Osteocyte (in vitro differentiated cells): ENCODE measurements around the gene PGC. TPM values are rescaled to one million over a fixed set of nuclear protein-coding genes. Genes with fewer than 3 reads are reported as not detected.

Experiments used
- DNase-seq: peaks from one replicate; pipeline ENCODE4 v3.0.0; 2021; ENCODE audit warnings: mixed read lengths; ENCODE audit not compliant: unreplicated experiment; ENCODE audit errors: extremely low spot score
- H3K27ac Mint-ChIP-seq: one replicate; pipeline ENCODE4 v1.8.0; 2021; ENCODE audit warnings: mild to moderate bottlenecking, mixed read lengths; ENCODE audit not compliant: unreplicated experiment
- H3K27me3 Mint-ChIP-seq: one replicate; pipeline ENCODE4 v1.8.0; 2021; ENCODE audit warnings: mixed read lengths; ENCODE audit not compliant: unreplicated experiment
- H3K36me3 Mint-ChIP-seq: one replicate; pipeline ENCODE4 v1.8.0; 2021; ENCODE audit warnings: mixed read lengths; ENCODE audit not compliant: unreplicated experiment
- H3K4me1 Mint-ChIP-seq: one replicate; pipeline ENCODE4 v1.8.0; 2021; ENCODE audit warnings: mixed read lengths; ENCODE audit not compliant: unreplicated experiment
- H3K4me3 Mint-ChIP-seq: one replicate; pipeline ENCODE4 v1.8.0; 2021; ENCODE audit warnings: mild to moderate bottlenecking, moderate library complexity, mixed read lengths; ENCODE audit not compliant: unreplicated experiment
- H3K9me3 Mint-ChIP-seq: one replicate; pipeline ENCODE4 v1.8.0; 2021; ENCODE audit warnings: mixed read lengths; ENCODE audit not compliant: unreplicated experiment
- total RNA-seq: library from RNA; stranded (reverse); gene quantifications from 2 replicates; pipeline ENCODE4 v1.2.1, GENCODE V29; 2021
- TF ChIP-seq, protein P1 (sequence below): fragments of 200-600 bp; sonication (generic); IDR thresholded peaks from 2 replicates; pipeline ENCODE4 v1.5.0; 2021; ENCODE audit warnings: antibody characterized with exemption, mild to moderate bottlenecking, moderate library complexity

Gene PGC
- total RNA-seq, 1 donor from 2014 or later: not detected

DNA sequence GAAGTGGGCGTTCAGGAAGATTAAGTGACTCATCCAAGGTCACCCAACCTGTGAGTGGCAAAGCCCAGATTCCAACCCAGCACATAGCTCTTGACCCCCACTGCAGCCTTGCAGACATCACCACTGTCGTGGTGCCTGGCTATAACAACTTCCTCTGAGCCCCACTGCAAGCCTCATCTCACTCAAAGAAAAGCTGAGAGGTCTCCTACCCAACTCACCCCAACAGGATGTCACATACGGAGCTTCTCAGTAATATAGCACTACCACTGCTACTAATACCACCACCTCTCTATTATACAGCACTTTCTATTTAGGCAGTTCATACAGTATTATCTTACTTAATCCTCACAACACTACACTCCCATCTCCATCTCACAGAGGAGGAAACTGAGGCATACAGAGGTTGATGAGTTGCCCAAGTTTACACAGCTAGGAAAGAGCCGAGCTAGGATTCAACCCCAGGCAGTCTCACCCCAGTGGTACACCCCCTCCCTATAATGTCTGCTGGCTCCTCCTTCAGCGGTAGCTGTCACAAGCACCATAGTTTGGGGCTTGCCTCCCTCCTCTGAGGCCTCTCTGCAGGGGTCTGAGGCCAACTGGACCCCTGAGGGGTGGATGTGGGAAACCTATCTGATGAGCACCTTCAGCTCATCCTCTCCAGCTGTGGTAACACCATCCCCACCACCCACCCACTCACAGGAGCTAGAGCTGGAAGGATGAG is 31.2 kb downstream of the PGC start:
- Mint-ChIP-seq H3K27me3 (no peaks in the 10 kb centered on the region), H3K9me3 (no peaks in the 10 kb centered on the region), H3K36me3 (no peaks in the 10 kb centered on the region), H3K27ac (no peak overlapping the region), H3K4me1 (peaks cover 37% of the 10 kb centered on the region), H3K4me3 (no peak overlapping the region)
- no peak for DNase-seq
- TF ChIP-seq, protein P1, sequence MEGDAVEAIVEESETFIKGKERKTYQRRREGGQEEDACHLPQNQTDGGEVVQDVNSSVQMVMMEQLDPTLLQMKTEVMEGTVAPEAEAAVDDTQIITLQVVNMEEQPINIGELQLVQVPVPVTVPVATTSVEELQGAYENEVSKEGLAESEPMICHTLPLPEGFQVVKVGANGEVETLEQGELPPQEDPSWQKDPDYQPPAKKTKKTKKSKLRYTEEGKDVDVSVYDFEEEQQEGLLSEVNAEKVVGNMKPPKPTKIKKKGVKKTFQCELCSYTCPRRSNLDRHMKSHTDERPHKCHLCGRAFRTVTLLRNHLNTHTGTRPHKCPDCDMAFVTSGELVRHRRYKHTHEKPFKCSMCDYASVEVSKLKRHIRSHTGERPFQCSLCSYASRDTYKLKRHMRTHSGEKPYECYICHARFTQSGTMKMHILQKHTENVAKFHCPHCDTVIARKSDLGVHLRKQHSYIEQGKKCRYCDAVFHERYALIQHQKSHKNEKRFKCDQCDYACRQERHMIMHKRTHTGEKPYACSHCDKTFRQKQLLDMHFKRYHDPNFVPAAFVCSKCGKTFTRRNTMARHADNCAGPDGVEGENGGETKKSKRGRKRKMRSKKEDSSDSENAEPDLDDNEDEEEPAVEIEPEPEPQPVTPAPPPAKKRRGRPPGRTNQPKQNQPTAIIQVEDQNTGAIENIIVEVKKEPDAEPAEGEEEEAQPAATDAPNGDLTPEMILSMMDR: no peak

DNA sequence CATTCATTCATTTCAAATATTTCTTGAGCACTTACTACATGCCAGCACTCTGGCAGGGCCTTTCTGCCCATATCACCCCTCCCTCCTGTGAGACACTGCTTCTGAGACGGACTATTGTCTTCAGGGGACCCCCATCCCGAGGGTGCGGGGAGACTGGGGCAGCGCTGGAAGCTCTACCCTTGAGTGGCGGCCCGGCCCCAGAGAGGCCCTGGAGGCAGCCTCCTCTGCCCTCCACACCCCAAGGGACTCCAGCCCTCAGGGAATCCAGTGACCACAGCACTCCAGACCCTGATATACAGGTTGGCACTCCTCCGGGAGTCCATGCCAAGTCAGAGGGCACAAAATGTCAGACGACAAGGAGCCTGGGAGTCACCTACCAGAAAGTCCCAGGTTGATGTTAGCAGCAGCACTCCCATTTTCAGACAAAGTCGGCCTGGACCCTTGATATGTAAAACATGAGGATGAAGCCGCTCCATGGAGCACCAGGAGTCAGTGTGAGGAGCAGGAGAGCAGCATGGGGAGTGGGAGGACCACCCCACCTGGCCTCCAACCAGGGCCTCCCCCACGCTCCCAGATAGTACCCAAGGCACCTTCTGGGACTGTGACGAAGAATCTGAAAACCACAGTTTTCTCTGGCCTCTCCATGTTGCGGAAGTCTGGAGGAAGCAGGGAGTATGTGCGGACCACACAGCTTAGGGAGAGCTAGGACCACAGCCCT is 32.5 kb downstream of the PGC start:
- TF ChIP-seq, protein P1: no peak
- no peak for DNase-seq
- no peaks in the 10 kb centered on the region for H3K27me3 Mint-ChIP-seq
- no peaks in the 10 kb centered on the region for H3K9me3 Mint-ChIP-seq
- no peak overlapping the region for H3K27ac Mint-ChIP-seq
- H3K4me1 Mint-ChIP-seq: peaks cover 36% of the 10 kb centered on the region
- H3K4me3 Mint-ChIP-seq: no peak overlapping the region
- peaks cover 3% of the 10 kb centered on the region for H3K36me3 Mint-ChIP-seq

DNA sequence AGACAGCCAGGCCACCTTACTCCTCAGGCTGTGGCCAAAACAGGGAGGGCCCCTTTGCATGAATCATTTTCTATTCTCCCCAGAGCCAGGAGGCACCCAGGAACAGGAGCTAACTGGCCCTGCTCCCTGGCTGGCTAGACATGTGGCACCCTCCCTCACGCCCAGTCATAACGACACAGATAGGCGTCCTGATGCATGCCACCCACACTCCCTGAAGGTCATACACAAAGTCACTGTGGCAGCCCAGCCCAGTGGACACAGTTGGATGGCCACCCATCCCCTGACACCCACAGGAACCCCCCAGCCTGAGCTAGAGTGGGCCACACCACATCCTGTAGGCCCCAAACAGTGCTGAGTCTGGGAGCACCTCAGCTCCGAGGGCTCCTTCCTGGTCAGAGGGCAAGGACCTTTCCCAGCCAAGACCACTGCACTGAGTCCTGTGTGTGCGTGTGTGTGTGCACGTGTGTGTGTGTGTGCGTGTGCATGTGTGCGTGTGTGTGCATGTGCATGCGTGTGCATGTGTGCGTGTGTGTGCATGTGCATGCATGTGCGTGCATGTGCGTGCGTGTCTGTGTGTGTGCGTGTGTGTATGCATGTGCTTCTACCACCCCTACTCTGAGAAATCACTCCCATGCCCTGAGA is 33.4 kb downstream of the PGC start:
- DNase-seq: no peak
- H3K4me3 Mint-ChIP-seq: no peak overlapping the region
- H3K9me3 Mint-ChIP-seq: no peaks in the 10 kb centered on the region
- H3K4me1 Mint-ChIP-seq: peaks cover 36% of the 10 kb centered on the region
- H3K27ac Mint-ChIP-seq: no peak overlapping the region
- H3K36me3 Mint-ChIP-seq: peaks cover 3% of the 10 kb centered on the region
- no peaks in the 10 kb centered on the region for H3K27me3 Mint-ChIP-seq
- TF ChIP-seq, protein P1: no peak

DNA sequence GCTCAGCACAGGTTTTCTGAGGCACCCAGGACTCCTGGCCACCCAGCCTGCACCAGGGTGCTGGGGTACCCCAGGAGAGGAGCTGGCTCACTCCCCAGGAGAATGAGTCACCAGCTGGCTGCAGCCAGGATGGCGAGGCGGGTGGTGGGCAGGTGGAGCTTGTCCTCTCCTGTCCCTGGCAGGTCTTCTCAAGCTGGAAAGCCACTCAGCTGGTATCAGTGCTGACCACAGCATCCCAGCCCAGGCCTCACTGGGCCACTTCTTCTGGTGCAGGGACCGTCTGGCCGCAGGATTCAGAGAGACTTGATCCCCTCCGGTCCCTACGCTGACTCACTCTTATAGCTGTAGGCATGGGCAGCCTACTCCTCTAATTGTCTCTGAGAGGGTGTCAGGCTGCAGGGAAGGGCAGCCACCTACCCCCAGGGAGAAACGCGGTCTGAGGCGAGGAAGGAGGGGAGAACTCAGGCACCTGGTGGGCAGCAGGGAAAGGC is 34.0 kb downstream of the PGC start:
- Mint-ChIP-seq H3K36me3 (peaks cover 5% of the 10 kb centered on the region), H3K27ac (no peak overlapping the region), H3K9me3 (no peaks in the 10 kb centered on the region), H3K4me1 (peaks cover 33% of the 10 kb centered on the region), H3K4me3 (no peak overlapping the region), H3K27me3 (no peaks in the 10 kb centered on the region)
- TF ChIP-seq, protein P1: no peak
- DNase-seq: no peak

DNA sequence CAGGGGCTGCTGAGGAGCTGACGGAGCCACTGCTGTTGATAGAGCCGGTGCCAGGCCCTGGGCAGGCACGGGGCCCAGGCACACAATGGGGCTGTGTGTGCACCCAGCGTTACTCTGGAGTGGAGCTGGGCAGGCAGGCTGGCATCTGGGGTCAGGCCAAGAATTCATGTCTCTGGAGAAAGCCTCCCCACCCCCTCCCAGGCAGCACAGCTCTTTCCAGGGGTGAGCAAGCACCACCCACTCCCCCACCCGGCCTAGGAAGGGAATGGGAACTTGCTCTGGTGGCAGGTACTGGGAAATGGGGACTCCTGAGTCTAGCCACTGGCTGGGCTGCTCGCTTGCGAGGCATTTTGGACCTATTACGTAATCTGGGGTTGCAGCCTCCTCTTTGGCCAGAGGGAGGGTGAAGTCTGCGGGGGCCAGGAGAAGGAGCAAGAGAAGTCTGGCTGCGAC is 34.5 kb downstream of the PGC start:
- Mint-ChIP-seq H3K4me3 (no peak overlapping the region), H3K27ac (peak overlapping the region; percentile 41), H3K4me1 (peaks cover 34% of the 10 kb centered on the region), H3K9me3 (no peaks in the 10 kb centered on the region), H3K36me3 (peaks cover 5% of the 10 kb centered on the region), H3K27me3 (no peaks in the 10 kb centered on the region)
- DNase-seq: no peak
- TF ChIP-seq, protein P1: no peak
